NT2/D1 (cell line): Measurements from ENCODE around the gene SREBF1.

Source experiments
- YY1 ChIP-seq: IDR thresholded peaks from 2 replicates; pipeline ENCODE4 v1.6.1; 2011; ENCODE audit not compliant: insufficient read length, insufficient read depth
- ZNF274 ChIP-seq: IDR thresholded peaks from 2 replicates; pipeline ENCODE4 v1.6.1; 2011; ENCODE audit warnings: mild to moderate bottlenecking, low read depth, low read length

- TF ChIP-seq YY1, result no peak
- TF ChIP-seq ZNF274, result no peak
These were observed 40.1 kb downstream of the SREBF1 start for GRCh38 chr17:17796787-17797061.
